Coronary artery (tissue), 2 donors: ENCODE data around the gene MYO1G.

Experiments
- DNase-seq: peaks from one replicate; pipeline ENCODE4 v3.0.0-alpha.2; 2017; ENCODE audit warnings: low spot score
- H3K27ac ChIP-seq, 2 donors: fragments of 200-600 bp; sonication (generic); one replicate each; pipeline ENCODE4 v1.5.1; 2016 to 2019
- H3K4me3 ChIP-seq: fragments of 200-600 bp; sonication (generic); 2 replicates; pipeline ENCODE4 v1.5.1; 2016; ENCODE audit warnings: mild to moderate bottlenecking, moderate library complexity
- TF ChIP-seq, protein P1 (sequence below): fragments of 200-600 bp; sonication (generic); IDR thresholded peaks from one replicate; pipeline ENCODE4 v1.5.1; 2019; ENCODE audit warnings: antibody characterized with exemption

Gene MYO1G

DNA sequence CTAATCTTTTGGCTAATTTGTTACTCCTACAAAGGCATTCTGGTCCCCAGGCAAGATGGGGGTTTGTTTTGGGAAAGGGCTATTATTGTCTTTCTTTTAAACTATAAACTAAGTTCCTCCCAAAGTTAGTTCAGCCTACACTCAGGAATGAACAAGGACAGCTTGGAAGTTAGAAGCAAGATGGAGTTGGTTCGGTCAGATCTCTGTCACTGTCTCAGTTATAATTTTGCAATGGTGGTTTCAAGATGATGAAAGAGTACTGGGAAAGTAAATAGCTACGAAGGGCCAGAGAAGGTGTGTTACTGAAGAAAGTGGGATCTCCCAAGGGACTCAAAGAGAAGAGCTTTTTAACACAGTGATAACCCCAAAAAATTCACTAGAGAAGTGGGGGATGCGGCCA lies 10.3 kb upstream of the MYO1G start:
- Histone ChIP-seq H3K4me3 (no peak overlapping the region), H3K27ac (no peak overlapping the region)
- no peak for DNase-seq
- TF ChIP-seq, protein P1, sequence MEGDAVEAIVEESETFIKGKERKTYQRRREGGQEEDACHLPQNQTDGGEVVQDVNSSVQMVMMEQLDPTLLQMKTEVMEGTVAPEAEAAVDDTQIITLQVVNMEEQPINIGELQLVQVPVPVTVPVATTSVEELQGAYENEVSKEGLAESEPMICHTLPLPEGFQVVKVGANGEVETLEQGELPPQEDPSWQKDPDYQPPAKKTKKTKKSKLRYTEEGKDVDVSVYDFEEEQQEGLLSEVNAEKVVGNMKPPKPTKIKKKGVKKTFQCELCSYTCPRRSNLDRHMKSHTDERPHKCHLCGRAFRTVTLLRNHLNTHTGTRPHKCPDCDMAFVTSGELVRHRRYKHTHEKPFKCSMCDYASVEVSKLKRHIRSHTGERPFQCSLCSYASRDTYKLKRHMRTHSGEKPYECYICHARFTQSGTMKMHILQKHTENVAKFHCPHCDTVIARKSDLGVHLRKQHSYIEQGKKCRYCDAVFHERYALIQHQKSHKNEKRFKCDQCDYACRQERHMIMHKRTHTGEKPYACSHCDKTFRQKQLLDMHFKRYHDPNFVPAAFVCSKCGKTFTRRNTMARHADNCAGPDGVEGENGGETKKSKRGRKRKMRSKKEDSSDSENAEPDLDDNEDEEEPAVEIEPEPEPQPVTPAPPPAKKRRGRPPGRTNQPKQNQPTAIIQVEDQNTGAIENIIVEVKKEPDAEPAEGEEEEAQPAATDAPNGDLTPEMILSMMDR: no peak

DNA sequence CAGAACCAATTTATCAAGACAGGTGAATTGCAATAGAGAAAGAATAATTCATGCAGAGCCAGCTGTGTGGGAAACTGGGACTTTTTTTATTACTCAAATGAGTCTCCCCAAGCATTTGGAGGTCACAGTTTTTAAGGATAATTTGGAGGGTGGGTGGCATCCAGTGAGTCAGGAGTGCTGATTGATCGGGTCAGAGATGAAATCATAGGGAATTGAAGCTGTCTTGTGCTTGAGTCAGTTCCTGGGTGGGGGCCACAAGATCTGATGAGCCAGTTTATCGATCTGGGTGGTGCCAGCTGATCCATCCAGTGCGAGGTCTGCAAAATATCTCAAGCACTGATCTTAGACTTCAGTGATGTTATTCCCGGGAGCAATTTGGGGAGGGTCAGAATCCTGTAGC lies 9.9 kb upstream of the MYO1G start:
- Histone ChIP-seq H3K4me3 (no peak overlapping the region), H3K27ac (no peak overlapping the region)
- DNase-seq: no peak
- TF ChIP-seq, protein P1: no peak

DNA sequence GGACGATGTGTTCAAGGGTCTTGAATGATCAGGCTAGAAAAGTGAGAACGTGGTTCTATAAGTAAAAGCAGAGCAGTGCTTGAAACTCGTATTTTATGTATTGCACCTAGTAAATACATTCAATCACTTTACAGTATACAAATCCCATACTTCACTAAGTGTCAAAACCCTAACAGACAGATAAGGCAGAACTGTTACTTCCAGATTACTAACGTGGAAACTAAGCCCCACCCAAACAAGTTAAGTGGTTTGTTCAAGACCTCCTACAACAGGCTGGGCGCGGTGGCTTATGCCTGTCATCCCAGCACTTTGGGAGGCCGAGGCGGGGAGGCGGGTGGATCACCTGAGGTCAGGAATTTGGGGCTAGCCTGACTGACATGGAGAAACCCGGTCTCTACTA lies 9.2 kb upstream of the MYO1G start:
- Histone ChIP-seq H3K4me3 (no peak overlapping the region), H3K27ac (no peak overlapping the region)
- no peak for DNase-seq
- TF ChIP-seq, protein P1: no peak

- Histone ChIP-seq H3K4me3 (peak overlapping the region; percentile 71), H3K27ac (peak overlapping the region; percentile 89 to 92)
- no peak for DNase-seq
- TF ChIP-seq, protein P1: no peak
Measured at GRCh38 chr7:44987457-44987856, 8.6 kb upstream of the MYO1G start.

- Histone ChIP-seq H3K27ac (peak overlapping the region; percentile 89 to 92), H3K4me3 (peak overlapping the region; percentile 71)
- TF ChIP-seq, protein P1: no peak
- DNase-seq: peak; percentile 96
Measured at GRCh38 chr7:44986218-44987053, 7.6 kb upstream of the MYO1G start.

DNA sequence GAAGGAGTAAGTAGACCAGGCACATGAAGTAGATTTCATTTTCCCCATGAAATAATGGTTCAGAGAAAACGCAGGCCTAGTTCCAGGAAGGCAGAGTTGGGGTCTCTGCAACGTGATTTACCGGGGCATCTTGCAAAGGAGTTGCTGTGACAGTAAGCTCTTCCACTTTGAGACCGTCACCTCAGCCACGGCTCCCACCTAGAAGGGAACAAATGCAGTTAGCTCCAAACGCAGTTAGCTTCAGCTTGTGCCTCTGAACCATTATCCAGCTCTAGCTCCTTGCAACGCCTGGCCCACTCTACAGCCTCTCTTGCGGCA lies 7.0 kb upstream of the MYO1G start:
- TF ChIP-seq, protein P1: no peak
- peak overlapping the region; percentile 71 for H3K4me3 ChIP-seq
- H3K27ac ChIP-seq: peak overlapping the region; percentile 89 to 92
- no peak for DNase-seq

GRCh38 chr7:44985033-44985695 lies 6.3 kb upstream of the MYO1G start:
- TF ChIP-seq, protein P1: no peak
- H3K4me3 ChIP-seq: peak overlapping the region; percentile 71
- H3K27ac ChIP-seq: peak overlapping the region; percentile 89 to 92
- no peak for DNase-seq
